Muscle of leg (tissue), 11 donors: Measurements from ENCODE around the gene PIGS. TPM values are rescaled to one million over a fixed set of nuclear protein-coding genes. Genes with fewer than 3 reads are reported as not detected.
A peak's percentile ranks its signal among the peaks of the same experiment; 100 is the strongest.
"Not testable (repeated sequence)": the region's sequence is repeated elsewhere in the genome, so short reads cannot be mapped to it uniquely, and the experiment has no call there.

Experiments
- DNase-seq: peaks from one replicate; pipeline ENCODE4 v3.0.0; 2013
- H3K27ac ChIP-seq: one replicate; pipeline ENCODE4 v1.5.1; 2013; ENCODE audit warnings: mild to moderate bottlenecking, low read length, control low read depth
- H3K27me3 ChIP-seq: one replicate; pipeline ENCODE4 v1.6.1; 2013; ENCODE audit warnings: low read length; ENCODE audit not compliant: control insufficient read depth, insufficient read depth
- H3K36me3 ChIP-seq: one replicate; pipeline ENCODE4 v1.6.1; 2013; ENCODE audit warnings: low read length; ENCODE audit not compliant: control insufficient read depth, insufficient read depth
- H3K4me1 ChIP-seq: one replicate; pipeline ENCODE4 v1.6.1; 2013; ENCODE audit warnings: low read length; ENCODE audit not compliant: control insufficient read depth, insufficient read depth
- H3K4me3 ChIP-seq: one replicate; pipeline ENCODE4 v1.5.1; 2013; ENCODE audit warnings: low read length, control low read depth
- H3K9me3 ChIP-seq: replicated peaks from 2 replicates; pipeline ENCODE4 v1.6.1; 2013; ENCODE audit warnings: low read depth, low read length; ENCODE audit not compliant: control insufficient read depth
- WGBS: methylation state at CpG from one replicate; pipeline ENCODE4 v1.1.5; 2013; ENCODE audit warnings: missing lambda C conversion rate; ENCODE audit not compliant: insufficient coverage; 5-methylcytosine and 5-hydroxymethylcytosine counted together
- polyA plus RNA-seq, 8 donors: library from polyadenylated mRNA; unstranded; fragments of 120-200 nt; gene quantifications; one replicate each; pipeline versions ENCODE4 v1.2.1 to v1.2.3, GENCODE V29; 2013; ENCODE audit warnings: inconsistent platforms in 1 of 8, low replicate concordance in 1 of 8; ENCODE audit not compliant: insufficient read length in 8 of 8, insufficient read depth in 1 of 8
- total RNA-seq: library from RNA; stranded (reverse); fragments of 120-200 nt; gene quantifications from one replicate; pipeline ENCODE4 v1.2.4, GENCODE V29; 2013

Gene PIGS
- total and polyA plus RNA-seq, 9 donors, result 29.4 to 57.3 (median 44.7) TPM

DNA sequence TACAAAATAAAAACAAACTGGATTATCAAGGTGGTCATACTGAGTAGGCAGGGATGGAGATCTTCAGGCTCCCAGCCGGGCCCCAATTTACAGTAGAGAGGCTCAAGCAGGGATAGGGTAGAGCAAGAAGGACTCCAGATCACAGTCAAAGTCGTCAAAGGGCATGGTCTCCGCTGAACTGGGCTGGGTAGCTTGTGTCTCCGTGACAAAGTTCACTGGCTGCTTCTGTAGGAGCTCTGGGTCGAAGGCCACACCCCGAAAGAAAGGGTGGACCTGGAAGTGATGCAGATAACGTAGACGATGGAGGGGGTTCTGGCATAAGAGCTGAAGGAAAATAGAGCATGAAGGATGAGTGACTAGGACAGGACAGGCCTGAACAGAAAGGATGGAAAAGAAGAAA is 39.1 kb upstream of the PIGS start:
- 90% methylated on average over 8 of the region's 8 CpGs for WGBS
- no peak overlapping the region for H3K4me3 ChIP-seq
- no peaks in the 10 kb centered on the region for H3K4me1 ChIP-seq
- H3K9me3 ChIP-seq, result no peaks in the 10 kb centered on the region
- no peaks in the 10 kb centered on the region for H3K27me3 ChIP-seq
- no peak overlapping the region for H3K27ac ChIP-seq
- DNase-seq, result no peak
- H3K36me3 ChIP-seq, result peaks cover 43% of the 10 kb centered on the region

DNA sequence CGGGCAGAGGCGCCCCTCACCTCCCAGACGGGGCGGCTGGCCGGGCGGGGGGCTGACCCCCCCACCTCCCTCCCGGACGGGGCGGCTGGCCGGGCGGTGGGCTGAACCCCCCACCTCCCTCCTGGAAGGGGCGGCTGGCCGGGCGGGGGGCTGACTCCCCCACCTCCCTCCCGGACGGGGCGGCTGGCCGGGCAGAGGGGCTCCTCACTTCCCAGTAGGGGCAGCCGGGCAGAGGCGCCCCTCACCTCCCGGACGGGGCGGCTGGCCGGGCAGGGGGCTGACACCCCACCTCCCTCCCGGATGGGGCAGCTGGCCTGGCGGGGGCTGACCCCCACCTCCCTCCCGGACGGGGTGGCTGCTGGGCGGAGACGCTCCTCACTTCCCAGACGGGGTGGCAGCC is 32.7 kb upstream of the PIGS start:
- not testable (repeated sequence) for DNase-seq, H3K27ac ChIP-seq, H3K36me3 ChIP-seq, H3K27me3 ChIP-seq, H3K4me1 ChIP-seq, H3K4me3 ChIP-seq, H3K9me3 ChIP-seq
- WGBS, result 90% methylated on average over 10 of the region's 31 CpGs

DNA sequence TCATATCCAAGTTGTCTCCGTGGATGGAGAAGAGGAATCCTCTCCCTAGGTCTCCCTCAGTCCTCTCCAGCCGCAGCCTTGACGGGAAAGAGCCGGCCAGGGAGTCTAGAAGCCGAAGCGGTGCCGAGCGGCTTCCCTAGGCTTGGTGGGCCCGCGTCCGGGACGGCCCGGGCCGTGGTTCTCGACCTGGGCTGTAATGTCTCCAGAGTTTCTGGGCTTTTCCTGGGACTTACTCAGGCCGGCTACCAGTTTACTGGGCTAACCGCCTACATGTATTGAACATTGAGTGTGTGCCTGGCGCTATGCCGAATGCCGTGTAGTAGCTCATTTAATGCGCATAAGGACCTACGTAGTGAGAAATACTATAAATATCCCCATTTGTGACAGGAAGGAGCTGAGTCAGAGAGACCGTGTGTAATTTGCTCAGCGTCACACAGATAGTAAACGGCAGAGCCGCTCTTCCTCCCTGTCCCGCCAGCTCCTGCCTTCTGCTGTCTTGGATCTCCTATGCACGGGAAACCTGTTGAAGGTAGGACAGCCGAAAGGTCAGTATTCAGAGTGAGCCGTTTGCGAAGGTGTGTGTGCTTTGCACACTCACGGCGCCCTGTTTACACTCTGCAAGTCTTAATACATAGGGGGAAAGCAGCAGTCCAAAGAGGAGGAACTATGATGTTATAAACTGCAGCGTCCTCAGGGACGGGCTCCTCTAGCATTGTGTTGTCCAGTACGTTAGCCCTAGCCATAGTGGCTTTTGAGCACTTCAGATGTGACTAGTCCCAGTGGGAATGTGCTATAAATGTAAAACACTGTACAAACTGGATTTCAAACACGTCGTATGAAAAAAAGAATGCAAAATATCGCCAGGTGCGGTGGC is 28.2 kb upstream of the PIGS start:
- no peaks in the 10 kb centered on the region for H3K27me3 ChIP-seq
- peak overlapping the region; percentile 74 for H3K4me3 ChIP-seq
- WGBS, result 16% methylated on average over 20 of the region's 40 CpGs
- peaks cover 15% of the 10 kb centered on the region for H3K4me1 ChIP-seq
- no peaks in the 10 kb centered on the region for H3K9me3 ChIP-seq
- peak; percentile 85 for DNase-seq
- no peaks in the 10 kb centered on the region for H3K36me3 ChIP-seq
- peak overlapping the region; percentile 98 for H3K27ac ChIP-seq

DNA sequence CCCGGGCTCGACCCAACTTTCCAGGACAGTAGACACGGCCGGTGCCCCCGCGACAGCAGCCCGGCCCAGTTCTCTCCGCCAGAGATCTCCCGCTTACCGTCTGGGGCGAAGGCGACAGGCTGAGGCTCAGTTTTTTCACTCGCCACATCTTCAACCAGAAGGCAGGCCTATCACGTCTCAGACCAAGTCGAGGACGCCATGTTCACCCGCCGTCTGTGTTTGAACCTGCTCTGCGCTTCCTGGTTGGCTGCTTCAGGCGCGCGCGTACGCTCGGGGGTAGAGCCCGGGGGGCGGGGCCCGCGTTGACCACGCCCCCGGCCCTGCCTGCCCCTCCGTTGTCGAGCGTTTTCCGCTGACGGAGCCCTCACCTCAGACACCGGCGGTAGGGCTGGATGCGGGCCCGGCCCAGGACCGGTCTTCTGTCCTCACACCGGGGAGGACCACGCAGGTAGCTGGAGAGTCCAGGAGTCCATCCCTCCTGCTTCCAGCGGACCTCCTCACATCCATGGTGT is 27.5 kb upstream of the PIGS start, which contains the start of gene SPAG5:
Gene SPAG5, minus strand, starts transcription at position 227 of the 512 bp plus-strand sequence. Its CDS starts 79 bp downstream, at position 148.
- Histone ChIP-seq H3K4me1 (peaks cover 15% of the 10 kb centered on the region), H3K4me3 (peak within 1 kb of the TSS; percentile 74), H3K27ac (peak within 1 kb of the TSS; percentile 98), H3K9me3 (no peaks in the 10 kb centered on the region), H3K27me3 (no peaks in the 10 kb centered on the region), H3K36me3 (no peaks in the 10 kb centered on the region)
- DNase-seq, result peak; percentile 97
- under 1% methylated on average over 39 of the region's 44 CpGs for WGBS

DNA sequence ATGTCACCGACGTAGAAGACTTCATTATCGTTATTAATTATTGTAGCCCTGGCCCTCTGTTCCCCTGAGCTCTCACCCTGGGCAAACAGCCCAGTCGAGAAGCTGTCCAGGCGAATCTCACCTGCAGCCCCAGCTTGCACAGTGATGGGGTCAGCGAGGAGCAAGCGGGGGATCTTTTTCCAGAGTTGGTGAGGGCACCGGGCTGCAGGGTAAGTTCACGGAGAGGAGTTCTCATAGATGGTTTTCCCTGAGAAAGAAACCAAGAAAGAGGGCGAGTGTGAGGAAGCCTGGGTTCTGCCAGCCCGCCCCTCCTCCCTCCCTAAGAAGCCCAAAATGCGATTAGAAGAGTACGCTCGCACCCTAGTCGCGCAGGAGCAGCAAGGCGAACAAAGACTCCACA is 27.1 kb upstream of the PIGS start:
- H3K9me3 ChIP-seq, result no peaks in the 10 kb centered on the region
- H3K27ac ChIP-seq, result peak overlapping the region; percentile 54
- H3K4me1 ChIP-seq, result peaks cover 15% of the 10 kb centered on the region
- no peak for DNase-seq
- H3K27me3 ChIP-seq, result no peaks in the 10 kb centered on the region
- WGBS, result 0% methylated on average over 11 of the region's 17 CpGs
- peak overlapping the region; percentile 74 for H3K4me3 ChIP-seq
- peaks cover under 1% of the 10 kb centered on the region for H3K36me3 ChIP-seq

DNA sequence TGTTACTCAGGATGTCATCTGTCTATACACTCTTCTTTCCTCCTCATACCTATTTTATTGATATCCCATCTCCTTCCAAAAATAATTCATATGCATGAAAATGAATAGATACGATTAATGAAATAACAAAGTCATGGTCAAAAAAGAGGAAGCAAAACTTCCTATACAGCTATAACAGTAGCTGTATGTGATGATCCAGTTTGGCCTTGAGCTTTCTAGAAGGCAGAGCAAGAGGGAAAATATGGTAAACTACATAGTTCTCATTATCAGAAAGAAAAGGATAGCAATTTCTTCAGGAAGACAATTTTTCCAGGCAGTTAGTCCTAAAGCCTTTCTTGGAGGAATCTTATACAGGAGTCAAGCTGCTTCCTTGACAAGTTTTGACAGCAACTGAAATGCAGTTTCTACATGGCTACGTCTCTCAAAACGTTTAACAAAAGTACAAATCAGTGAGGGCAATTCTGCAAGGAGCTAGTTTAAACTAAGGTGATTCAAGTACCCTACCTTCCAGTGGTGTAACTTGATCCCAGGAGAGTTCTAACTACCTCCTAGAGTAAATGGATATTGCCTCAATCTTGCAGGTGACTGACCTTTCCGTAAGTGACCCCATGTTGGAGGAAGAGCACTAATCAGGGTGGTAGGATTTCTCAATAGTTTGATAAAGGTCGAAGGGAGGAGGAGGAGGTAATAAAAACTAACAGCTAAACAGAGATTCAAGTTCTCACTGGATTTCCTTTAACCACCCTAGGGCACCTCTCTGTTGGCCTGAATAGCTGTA is 26.5 kb upstream of the PIGS start:
- peaks cover 4% of the 10 kb centered on the region for H3K36me3 ChIP-seq
- H3K4me3 ChIP-seq, result peak overlapping the region; percentile 74
- DNase-seq, result no peak
- no peak overlapping the region for H3K27ac ChIP-seq
- H3K27me3 ChIP-seq, result no peaks in the 10 kb centered on the region
- no peaks in the 10 kb centered on the region for H3K9me3 ChIP-seq
- peaks cover 15% of the 10 kb centered on the region for H3K4me1 ChIP-seq
- no CpG with 5 or more reads among the region's 5 CpGs for WGBS

DNA sequence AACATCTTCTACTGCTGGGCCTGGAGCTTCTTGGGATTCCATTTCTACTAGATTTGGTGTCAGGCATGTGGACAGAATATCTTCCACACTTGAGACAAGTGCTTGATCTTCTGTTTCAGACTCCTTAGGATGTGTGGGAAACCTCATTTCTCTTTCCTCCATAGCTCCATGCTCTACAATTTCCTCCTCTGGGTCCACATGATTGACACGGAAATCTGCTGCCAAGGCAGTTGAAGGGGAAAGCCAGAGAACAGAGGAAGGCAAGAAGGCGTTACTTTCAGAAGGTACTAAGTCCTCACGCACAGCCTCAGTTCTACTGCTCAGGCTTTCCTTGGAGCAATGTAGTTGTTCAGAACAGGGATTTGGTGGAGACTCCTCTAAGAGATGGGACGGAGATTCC is 20.9 kb upstream of the PIGS start:
- no peaks in the 10 kb centered on the region for H3K4me1 ChIP-seq
- no peak overlapping the region for H3K27ac ChIP-seq
- H3K27me3 ChIP-seq, result no peaks in the 10 kb centered on the region
- no peak for DNase-seq
- peaks cover 32% of the 10 kb centered on the region for H3K36me3 ChIP-seq
- H3K4me3 ChIP-seq, result no peak overlapping the region
- no peaks in the 10 kb centered on the region for H3K9me3 ChIP-seq
- WGBS, result 90% methylated on average over 4 of the region's 4 CpGs

DNA sequence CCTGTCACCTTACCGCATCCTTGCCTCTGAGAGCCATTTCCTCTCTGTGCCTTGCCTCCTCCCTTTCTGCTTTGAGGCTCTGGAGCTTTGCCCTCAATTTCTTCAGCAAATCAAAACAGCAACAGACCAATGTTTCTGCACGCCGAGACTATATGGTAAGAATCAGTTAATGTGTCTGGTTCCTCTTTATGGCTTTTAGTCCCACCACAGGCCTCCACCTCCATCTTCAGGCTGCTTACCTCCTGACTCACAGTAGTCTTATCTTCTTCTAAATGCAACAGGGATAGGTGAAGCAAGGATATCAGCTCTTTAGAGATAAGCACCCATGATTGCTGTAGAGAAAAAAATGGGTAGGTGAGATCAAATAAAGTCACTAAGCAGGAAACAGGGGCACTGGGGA is 14.5 kb upstream of the PIGS start:
- H3K9me3 ChIP-seq, result no peaks in the 10 kb centered on the region
- H3K36me3 ChIP-seq, result peaks cover 53% of the 10 kb centered on the region
- H3K27ac ChIP-seq, result no peak overlapping the region
- H3K4me3 ChIP-seq, result no peak overlapping the region
- no peak for DNase-seq
- no peaks in the 10 kb centered on the region for H3K27me3 ChIP-seq
- WGBS, result 88% methylated on average over 1 of the region's 3 CpGs
- H3K4me1 ChIP-seq, result peaks cover 4% of the 10 kb centered on the region

DNA sequence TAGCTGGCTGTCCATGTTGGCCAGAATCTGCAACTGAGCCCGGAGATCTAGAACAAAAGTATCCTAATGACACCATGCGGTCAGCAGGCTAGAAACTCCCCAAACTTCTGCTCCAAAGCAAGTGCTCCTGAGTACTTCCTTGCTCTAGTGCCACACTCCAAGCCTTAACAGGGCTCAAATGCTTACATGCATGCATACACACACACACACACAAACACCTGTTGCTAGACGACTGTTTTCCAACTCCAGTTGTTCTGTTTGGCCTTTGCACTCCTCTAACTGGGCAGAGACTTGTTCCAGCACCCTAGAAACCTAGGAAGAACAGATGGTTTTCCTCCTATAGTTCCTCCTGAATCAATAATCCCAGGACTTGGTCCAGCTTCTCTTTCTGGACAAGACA is 13.1 kb upstream of the PIGS start:
- 92% methylated on average over 3 of the region's 3 CpGs for WGBS

DNA sequence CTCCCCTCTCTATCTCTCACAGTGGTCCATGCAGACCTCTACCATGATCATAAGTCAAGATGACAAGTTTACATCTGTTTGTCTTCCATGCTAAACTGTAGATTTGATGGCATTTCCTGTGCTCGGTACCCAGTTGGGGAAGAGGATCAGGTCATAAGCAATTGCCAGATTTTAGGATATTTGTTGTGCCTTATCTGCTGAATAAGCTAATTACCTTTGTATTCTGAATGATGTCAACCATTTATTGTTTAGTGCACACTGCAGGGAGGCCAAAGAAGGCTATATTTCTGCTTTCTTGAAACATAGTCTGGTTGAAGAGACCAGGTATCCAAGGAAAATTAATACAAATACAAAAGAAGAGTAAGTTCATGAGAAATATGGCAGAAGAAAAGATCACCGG is 11.2 kb upstream of the PIGS start:
- no peak overlapping the region for H3K27ac ChIP-seq
- H3K36me3 ChIP-seq, result peaks cover 72% of the 10 kb centered on the region
- 92% methylated on average over 2 of the region's 2 CpGs for WGBS
- no peak overlapping the region for H3K4me3 ChIP-seq
- peaks cover 4% of the 10 kb centered on the region for H3K4me1 ChIP-seq
- H3K9me3 ChIP-seq, result no peaks in the 10 kb centered on the region
- DNase-seq, result no peak
- no peaks in the 10 kb centered on the region for H3K27me3 ChIP-seq

More for the DNA sequence above, 13.1 kb upstream of the PIGS start:
- peaks cover 62% of the 10 kb centered on the region for H3K36me3 ChIP-seq
- no peak overlapping the region for H3K27ac ChIP-seq
- no peaks in the 10 kb centered on the region for H3K9me3 ChIP-seq
- peaks cover 4% of the 10 kb centered on the region for H3K4me1 ChIP-seq
- DNase-seq, result no peak
- no peak overlapping the region for H3K4me3 ChIP-seq
- H3K27me3 ChIP-seq, result no peaks in the 10 kb centered on the region
